ENCODE measurements around the gene PID1.

DNA sequence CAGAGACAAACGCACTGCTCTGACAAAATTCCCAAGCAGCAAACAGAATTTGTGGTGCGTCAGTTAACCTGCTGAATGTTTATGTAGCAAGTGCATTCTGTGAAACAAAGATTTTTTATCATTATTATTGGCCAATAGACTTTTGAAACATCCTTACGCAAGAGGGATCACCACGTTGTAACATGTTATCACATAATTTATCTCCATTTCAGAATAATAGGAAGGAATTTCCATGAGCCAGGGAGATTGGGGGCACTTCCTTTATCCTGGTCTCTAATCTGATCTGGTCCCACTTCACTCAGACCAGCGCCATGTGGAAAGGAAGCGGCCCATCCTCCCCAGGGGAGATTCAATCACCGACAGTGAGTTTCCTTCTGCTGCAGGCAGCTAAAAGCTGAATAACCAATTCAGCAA lies 166.1 kb downstream of the PID1 start:
- TF ChIP-seq POLR2A (IDR thresholded peaks at IDR 0.05; ENCODE audit: low read length) (no peak), GATA1 (IDR thresholded peaks at IDR 0.05; ENCODE audit: low read depth, low read length) (no peak)
